BE2C (cell line): ENCODE measurements around the gene TMEM17.

Source experiments
- DNase-seq: peaks from one replicate; pipeline ENCODE4 v3.0.0-alpha.2; 2020
- H3K27me3 ChIP-seq: fragments of 250-450 bp; sonication (Bioruptor Pico); 2 replicates; pipeline ENCODE4 v1.5.1; 2020; ENCODE audit warnings: mild to moderate bottlenecking
- H3K36me3 ChIP-seq: fragments of 250-450 bp; sonication (Bioruptor Pico); 2 replicates; pipeline ENCODE4 v1.5.1; 2020; ENCODE audit warnings: mild to moderate bottlenecking
- H3K4me1 ChIP-seq: fragments of 250-450 bp; sonication (Bioruptor Pico); 2 replicates; pipeline ENCODE4 v1.5.1; 2020
- H3K4me3 ChIP-seq: 2 replicates; pipeline ENCODE4 v1.5.1; 2011; ENCODE audit warnings: low read depth, low read length
- H3K9me3 ChIP-seq: fragments of 250-450 bp; sonication (Bioruptor Pico); 2 replicates; pipeline ENCODE4 v1.5.1; 2020
- CTCF ChIP-seq: IDR thresholded peaks from 2 replicates; pipeline ENCODE4 v1.5.1; 2012; ENCODE audit warnings: mild to moderate bottlenecking, low read depth, low read length

Gene TMEM17

GRCh38 chr2:62452701-62453454, 53.1 kb downstream of the TMEM17 start:
- H3K4me3 ChIP-seq: no peak overlapping the region
- no peaks in the 10 kb centered on the region for H3K9me3 ChIP-seq
- H3K4me1 ChIP-seq: no peaks in the 10 kb centered on the region
- no peak for DNase-seq
- no peaks in the 10 kb centered on the region for H3K27me3 ChIP-seq
- H3K36me3 ChIP-seq: no peaks in the 10 kb centered on the region
- no peak for TF ChIP-seq CTCF

- Histone ChIP-seq H3K9me3 (no peaks in the 10 kb centered on the region), H3K27me3 (no peaks in the 10 kb centered on the region), H3K36me3 (no peaks in the 10 kb centered on the region), H3K4me3 (no peak overlapping the region), H3K4me1 (no peaks in the 10 kb centered on the region)
- TF ChIP-seq CTCF: no peak
- no peak for DNase-seq
Measured at GRCh38 chr2:62450716-62451191, 55.2 kb downstream of the TMEM17 start.
